ENCODE data around the gene AP1G1. TPM values are rescaled to one million over a fixed set of nuclear protein-coding genes. Genes with fewer than 3 reads are reported as not detected.

AP1G1 gene
- total RNA-seq, 2 donors from 2014 or later: 38.6 to 44.6 TPM

GRCh38 chr16:71762186-71762585, 46.4 kb downstream of the AP1G1 start:
- H3K27ac ChIP-seq: no peak overlapping the region
- H3K4me1 ChIP-seq: peaks cover 0 to 9% of the 10 kb centered on the region in 2 donors
- peaks cover 68% of the 10 kb centered on the region for H3K36me3 ChIP-seq
- no peak for DNase-seq (ENCODE audit: low spot score)
- no peaks in the 10 kb centered on the region for H3K9me3 ChIP-seq
- no peak for TF ChIP-seq CTCF (IDR thresholded peaks at IDR 0.05)
- no peak overlapping the region for H3K4me3 ChIP-seq
- H3K27me3 ChIP-seq: no peaks in the 10 kb centered on the region

- Histone ChIP-seq H3K27me3 (no peaks in the 10 kb centered on the region), H3K4me3 (no peak overlapping the region), H3K27ac (no peak overlapping the region), H3K36me3 (peaks cover 79% of the 10 kb centered on the region), H3K4me1 (no peaks in the 10 kb centered on the region), H3K9me3 (no peaks in the 10 kb centered on the region)
- TF ChIP-seq CTCF (IDR thresholded peaks at IDR 0.05): no peak
- DNase-seq (ENCODE audit: low spot score): no peak
Measured at GRCh38 chr16:71761097-71761496, 47.5 kb downstream of the AP1G1 start.

GRCh38 chr16:71758293-71758760, 50.3 kb downstream of the AP1G1 start:
- no peak for TF ChIP-seq CTCF (IDR thresholded peaks at IDR 0.05)
- H3K36me3 ChIP-seq: peaks cover 84% of the 10 kb centered on the region
- H3K9me3 ChIP-seq: no peaks in the 10 kb centered on the region
- H3K27ac ChIP-seq: peak overlapping the region; percentile 51 to 62
- DNase-seq (ENCODE audit: low spot score): no peak
- no peaks in the 10 kb centered on the region for H3K27me3 ChIP-seq
- H3K4me3 ChIP-seq: no peak overlapping the region
- no peaks in the 10 kb centered on the region for H3K4me1 ChIP-seq

- no peaks in the 10 kb centered on the region for H3K4me1 ChIP-seq
- TF ChIP-seq CTCF (IDR thresholded peaks at IDR 0.05): no peak
- H3K4me3 ChIP-seq: no peak overlapping the region
- peaks cover 75% of the 10 kb centered on the region for H3K36me3 ChIP-seq
- H3K27ac ChIP-seq: no peak overlapping the region
- no peak for DNase-seq (ENCODE audit: low spot score)
- H3K27me3 ChIP-seq: no peaks in the 10 kb centered on the region
- no peaks in the 10 kb centered on the region for H3K9me3 ChIP-seq
Measured at GRCh38 chr16:71754652-71755051, 54.0 kb downstream of the AP1G1 start.

- Histone ChIP-seq H3K9me3 (no peaks in the 10 kb centered on the region), H3K4me3 (no peak overlapping the region), H3K27ac (no peak overlapping the region), H3K27me3 (no peaks in the 10 kb centered on the region), H3K36me3 (peaks cover 77% of the 10 kb centered on the region), H3K4me1 (no peaks in the 10 kb centered on the region)
- TF ChIP-seq CTCF (IDR thresholded peaks at IDR 0.05): no peak
- DNase-seq (ENCODE audit: low spot score): no peak
Measured at GRCh38 chr16:71754108-71754507, 54.5 kb downstream of the AP1G1 start.

GRCh38 chr16:71748226-71748625, 60.4 kb downstream of the AP1G1 start:
- Histone ChIP-seq H3K27ac (no peak overlapping the region), H3K9me3 (no peaks in the 10 kb centered on the region), H3K36me3 (peaks cover 74% of the 10 kb centered on the region), H3K4me3 (no peak overlapping the region), H3K27me3 (no peaks in the 10 kb centered on the region), H3K4me1 (no peaks in the 10 kb centered on the region)
- DNase-seq (ENCODE audit: low spot score): no peak
- no peak for TF ChIP-seq CTCF (IDR thresholded peaks at IDR 0.05)
